ENCODE measurements around the gene KCNIP4.

KCNIP4 gene

GRCh38 chr4:21901831-21902230 lies 46.7 kb downstream of the KCNIP4 start:
- TF ChIP-seq, protein P1, sequence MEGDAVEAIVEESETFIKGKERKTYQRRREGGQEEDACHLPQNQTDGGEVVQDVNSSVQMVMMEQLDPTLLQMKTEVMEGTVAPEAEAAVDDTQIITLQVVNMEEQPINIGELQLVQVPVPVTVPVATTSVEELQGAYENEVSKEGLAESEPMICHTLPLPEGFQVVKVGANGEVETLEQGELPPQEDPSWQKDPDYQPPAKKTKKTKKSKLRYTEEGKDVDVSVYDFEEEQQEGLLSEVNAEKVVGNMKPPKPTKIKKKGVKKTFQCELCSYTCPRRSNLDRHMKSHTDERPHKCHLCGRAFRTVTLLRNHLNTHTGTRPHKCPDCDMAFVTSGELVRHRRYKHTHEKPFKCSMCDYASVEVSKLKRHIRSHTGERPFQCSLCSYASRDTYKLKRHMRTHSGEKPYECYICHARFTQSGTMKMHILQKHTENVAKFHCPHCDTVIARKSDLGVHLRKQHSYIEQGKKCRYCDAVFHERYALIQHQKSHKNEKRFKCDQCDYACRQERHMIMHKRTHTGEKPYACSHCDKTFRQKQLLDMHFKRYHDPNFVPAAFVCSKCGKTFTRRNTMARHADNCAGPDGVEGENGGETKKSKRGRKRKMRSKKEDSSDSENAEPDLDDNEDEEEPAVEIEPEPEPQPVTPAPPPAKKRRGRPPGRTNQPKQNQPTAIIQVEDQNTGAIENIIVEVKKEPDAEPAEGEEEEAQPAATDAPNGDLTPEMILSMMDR (IDR thresholded peaks at IDR 0.05; ENCODE audit: low read depth, low read length): no peak
- no peak overlapping the region for H3K4me3 ChIP-seq (ENCODE audit: low read depth, low read length)

GRCh38 chr4:21901281-21901680 lies 47.3 kb downstream of the KCNIP4 start:
- TF ChIP-seq, protein P1 (IDR thresholded peaks at IDR 0.05; ENCODE audit: low read depth, low read length): no peak
- H3K4me3 ChIP-seq (ENCODE audit: low read depth, low read length): no peak overlapping the region

- TF ChIP-seq, protein P1 (IDR thresholded peaks at IDR 0.05; ENCODE audit: low read depth, low read length): no peak
- no peak overlapping the region for H3K4me3 ChIP-seq (ENCODE audit: low read depth, low read length)
Observed at GRCh38 chr4:21900211-21900610, 48.4 kb downstream of the KCNIP4 start.

DNA sequence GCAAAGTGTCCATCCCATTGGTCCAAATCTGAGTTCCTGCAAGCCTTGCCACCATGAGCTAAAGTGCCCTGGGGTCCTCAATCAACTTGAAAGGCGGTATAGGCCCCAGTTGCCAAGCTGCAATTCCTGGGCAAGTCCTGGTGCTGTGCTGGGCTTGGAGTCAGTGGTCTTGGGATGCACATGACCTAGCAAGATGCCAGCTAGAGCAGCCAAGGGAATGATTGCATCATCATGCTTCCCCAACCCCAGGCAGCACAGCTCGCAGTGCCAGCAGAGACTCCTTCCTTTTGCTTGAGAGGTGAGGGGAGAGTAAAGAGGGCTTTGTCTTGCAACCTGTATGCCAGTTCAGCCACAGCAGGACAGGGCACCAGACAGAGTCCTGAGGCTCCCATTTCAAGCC lies 50.5 kb downstream of the KCNIP4 start:
- no peak overlapping the region for H3K4me3 ChIP-seq (ENCODE audit: low read depth, low read length)
- TF ChIP-seq, protein P1 (IDR thresholded peaks at IDR 0.05; ENCODE audit: low read depth, low read length): no peak

DNA sequence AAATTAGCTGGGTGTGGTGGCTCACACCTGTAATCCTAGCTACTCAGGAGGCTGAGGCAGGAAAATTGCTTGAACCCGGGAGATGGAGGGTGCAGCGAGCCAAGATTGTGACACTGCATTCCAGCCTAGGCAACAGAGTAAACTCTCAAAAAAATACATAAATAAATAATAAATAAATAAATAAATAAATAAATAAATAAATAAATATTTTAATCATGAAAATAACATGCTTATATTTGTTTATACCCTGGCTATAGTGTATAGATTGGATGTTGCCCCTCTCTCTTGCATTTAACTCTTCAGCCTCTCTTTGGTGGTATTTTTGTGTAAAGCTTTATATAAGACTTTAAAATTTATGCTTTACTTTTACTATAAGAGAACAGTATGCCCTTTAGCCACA lies 51.8 kb downstream of the KCNIP4 start:
- H3K4me3 ChIP-seq (ENCODE audit: low read depth, low read length): no peak overlapping the region
- TF ChIP-seq, protein P1 (IDR thresholded peaks at IDR 0.05; ENCODE audit: low read depth, low read length): no peak

DNA sequence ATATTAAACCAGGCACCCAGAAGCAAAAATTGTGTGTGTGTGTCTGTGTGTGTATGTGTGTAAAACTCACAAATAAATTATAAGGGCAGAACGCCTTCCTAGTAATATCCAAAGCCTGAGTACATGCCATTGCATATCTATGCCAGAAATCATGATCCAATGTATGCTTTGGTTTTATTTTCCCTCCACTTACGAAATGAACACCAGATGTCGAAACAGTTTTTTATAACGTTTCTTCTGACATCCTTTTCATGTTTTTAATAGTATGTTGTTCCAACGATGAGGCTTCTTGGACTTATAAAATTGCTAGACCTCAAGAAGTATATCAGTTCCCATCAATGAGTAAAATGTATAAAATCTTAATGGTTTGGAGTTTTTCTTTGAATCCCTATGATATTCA lies 55.4 kb downstream of the KCNIP4 start:
- no peak overlapping the region for H3K4me3 ChIP-seq (ENCODE audit: low read depth, low read length)
- TF ChIP-seq, protein P1 (IDR thresholded peaks at IDR 0.05; ENCODE audit: low read depth, low read length): no peak

DNA sequence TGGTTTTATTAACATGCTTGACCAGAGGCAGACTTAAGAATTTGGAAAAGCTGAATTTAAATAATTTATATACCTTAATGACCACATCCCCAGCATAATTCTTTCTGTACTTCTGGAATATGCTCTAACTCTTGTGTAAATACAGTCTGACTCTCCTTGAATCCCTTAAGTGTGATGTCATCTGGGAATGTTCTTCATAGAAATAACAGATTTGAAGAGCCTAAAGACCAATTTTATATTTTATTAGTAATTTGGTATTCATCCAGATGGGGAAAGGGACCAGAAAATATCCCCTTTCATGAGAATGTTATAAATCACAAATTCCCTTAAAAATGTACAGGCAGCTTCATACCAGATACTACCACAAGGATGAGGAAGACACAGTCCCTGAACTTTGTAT lies 58.3 kb downstream of the KCNIP4 start:
- TF ChIP-seq, protein P1 (IDR thresholded peaks at IDR 0.05; ENCODE audit: low read depth, low read length): no peak
- no peak overlapping the region for H3K4me3 ChIP-seq (ENCODE audit: low read depth, low read length)

Data from WI38 (cell line).